ENCODE measurements around the gene DACT2. TPM values are rescaled to one million over a fixed set of nuclear protein-coding genes. Genes with fewer than 3 reads are reported as not detected.

Gene DACT2
- total and polyA plus RNA-seq, 2 of the 8 experiments (the other 6 are each of a cell fraction or from before 2014, with no cell fraction given), result 2.9 to 3.1 TPM

DNA sequence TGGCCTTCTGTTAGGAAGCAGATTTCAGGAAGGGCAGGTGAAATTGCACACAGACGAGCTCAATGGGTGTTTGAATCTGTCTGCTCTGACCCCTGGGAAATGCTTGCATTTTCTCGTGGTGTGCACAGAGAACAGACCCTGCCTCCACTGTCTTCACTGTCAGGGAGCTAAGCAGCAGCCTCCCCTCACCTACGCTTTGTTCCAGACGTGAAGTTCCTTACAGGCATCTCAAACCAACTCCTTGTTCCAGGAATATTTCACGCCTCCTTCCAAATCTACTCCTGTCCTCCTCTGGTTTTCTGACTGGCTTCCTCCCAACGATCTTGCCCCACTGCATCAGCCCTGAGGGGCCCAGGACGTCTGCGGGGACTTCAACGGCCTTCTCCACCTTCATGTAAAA, 13.7 kb downstream of the DACT2 start (continued):
- no peak for TF ChIP-seq EP300 (IDR thresholded peaks at IDR 0.05; ENCODE audit: borderline replicate concordance in 1 of 2, low read depth in 2 of 2, low read length in 2 of 2)
- no peak for TF ChIP-seq CREB1 (IDR thresholded peaks at IDR 0.05)
